Gastrocnemius medialis (tissue), 4 donors: ENCODE data around the gene PIM3. TPM values are rescaled to one million over a fixed set of nuclear protein-coding genes. Genes with fewer than 3 reads are reported as not detected.

ENCODE experiments used
- ATAC-seq, 2 donors: fragments of 150-250 bp; one replicate each; pipeline ENCODE4 v1.9.1; 2016
- DNase-seq, 2 donors: peaks; one replicate each; pipeline ENCODE4 v3.0.0-alpha.2; 2019
- H3K27ac ChIP-seq, 4 donors: fragments of 200-600 bp; sonication (generic); 1 replicate in 1 of 4; 2 replicates in 3 of 4; pipeline ENCODE4 v1.5.1; 2016 to 2018; ENCODE audit warnings: mild to moderate bottlenecking in 2 of 4, moderate library complexity in 1 of 4
- H3K27me3 ChIP-seq, 3 donors: fragments of 200-600 bp; sonication (generic) in 2 of 3; 1 replicate in 1 of 3; 2 replicates in 2 of 3; pipeline versions ENCODE4 v1.5.1 to v1.6.0; 2016 to 2019; ENCODE audit warnings: mild to moderate bottlenecking in 1 of 3, moderate library complexity in 1 of 3
- H3K36me3 ChIP-seq, 2 donors: fragments of 200-600 bp; sonication (generic) in 1 of 2; one replicate each; pipeline ENCODE4 v1.5.1; 2017 to 2018
- H3K4me1 ChIP-seq, 2 donors: fragments of 200-600 bp; sonication (generic) in 1 of 2; one replicate each; pipeline ENCODE4 v1.5.1; 2016 to 2017; ENCODE audit warnings: mild to moderate bottlenecking in 2 of 2
- H3K4me3 ChIP-seq, 4 donors: fragments of 200-600 bp; sonication (generic) in 3 of 4; 1 replicate in 1 of 4; 2 replicates in 3 of 4; pipeline ENCODE4 v1.5.1; 2016 to 2019; ENCODE audit warnings: mild to moderate bottlenecking in 2 of 4
- H3K9me3 ChIP-seq, 3 donors: fragments of 200-600 bp; sonication (generic) in 2 of 3; 1 replicate in 1 of 3; 2 replicates in 2 of 3; pipeline ENCODE4 v1.5.1; 2016 to 2019
- CTCF ChIP-seq, 5 experiments: fragments of 450-650 bp in 3 of 5; fragments of 200-600 bp in 2 of 5; sonication (generic) in 2 of 5; IDR thresholded peaks in 4 of 5; conservative IDR thresholded peaks in 1 of 5; 1 replicate in 4 of 5; 2 replicates in 1 of 5; pipeline ENCODE4 v1.5.1; 2016 to 2019; ENCODE audit warnings: antibody characterized with exemption in 5 of 5, mild to moderate bottlenecking in 3 of 5, moderate library complexity in 3 of 5
- POLR2A ChIP-seq, 2 donors: fragments of 450-650 bp; IDR thresholded peaks; one replicate each; pipeline ENCODE4 v1.6.1; 2017; ENCODE audit warnings: antibody characterized with exemption in 2 of 2, mild to moderate bottlenecking in 2 of 2, moderate library complexity in 2 of 2
- in situ Hi-C, 4 donors: fragments of 200-750 bp; cut with MboI; loops; one replicate each; pipeline versions ENCODE4 v1.15.0 to v1.8.0; 2017; ENCODE audit warnings: low sequenced_read_pairs in 4 of 4
- intact Hi-C: fragments of 100-400 bp; cut with DNase I; formaldehyde crosslinking; loops from one replicate; pipeline ENCODE4 v1.15.1; 2023; ENCODE audit warnings: low total_unique reads
- total RNA-seq, 4 donors: library from RNA; depleted of rRNA; stranded (reverse); fragments of >200 nt; gene quantifications; one replicate each; pipeline versions ENCODE4 v1.1.0 to v1.2.3, GENCODE V29; 2016

The PIM3 gene
- total RNA-seq, 4 donors from 2014 or later: 165 to 327 (median 188) TPM

GRCh38 chr22:49965091-49966040 is 4.8 kb downstream of the PIM3 start:
- intact Hi-C loops: no loop called here
- H3K27ac ChIP-seq: peak overlapping the region; percentile 90 to 99 (median 95)
- no peak for TF ChIP-seq POLR2A (IDR thresholded peaks at IDR 0.05)
- TF ChIP-seq CTCF (IDR thresholded peaks at IDR 0.05 in 4 of 5, conservative IDR thresholded peaks at IDR 0.05 in 1 of 5): no peak
- DNase-seq (peak in 1 of 2 donors; percentile 44), ATAC-seq (no peak)
- H3K27me3 ChIP-seq: no peaks in the 10 kb centered on the region
- peaks cover 50 to 61% of the 10 kb centered on the region in 2 donors for H3K4me1 ChIP-seq
- in situ Hi-C loops: no loop called here
- H3K9me3 ChIP-seq: no peaks in the 10 kb centered on the region
- peaks cover 2 to 24% of the 10 kb centered on the region in 2 donors for H3K36me3 ChIP-seq
- H3K4me3 ChIP-seq: peak overlapping the region; percentile 83 to 98 (median 88)

GRCh38 chr22:49966041-49966773 is 5.6 kb downstream of the PIM3 start:
- H3K27ac ChIP-seq: peak overlapping the region; percentile 90 to 99 (median 95)
- H3K4me3 ChIP-seq: peak overlapping the region; percentile 43 to 56 (median 48)
- peaks cover 52 to 64% of the 10 kb centered on the region in 2 donors for H3K4me1 ChIP-seq
- in situ Hi-C loops: no loop called here
- ATAC-seq (no peak), DNase-seq (peak in 1 of 2 donors; percentile 39)
- no peaks in the 10 kb centered on the region for H3K9me3 ChIP-seq
- no peaks in the 10 kb centered on the region for H3K27me3 ChIP-seq
- TF ChIP-seq CTCF (IDR thresholded peaks at IDR 0.05 in 4 of 5, conservative IDR thresholded peaks at IDR 0.05 in 1 of 5): no peak
- intact Hi-C loops: no loop called here
- peaks cover 2 to 24% of the 10 kb centered on the region in 2 donors for H3K36me3 ChIP-seq

GRCh38 chr22:49966774-49967705 is 6.5 kb downstream of the PIM3 start:
- H3K27me3 ChIP-seq: no peaks in the 10 kb centered on the region
- no peaks in the 10 kb centered on the region for H3K9me3 ChIP-seq
- in situ Hi-C loops (no loop called here), intact Hi-C loops (no loop called here)
- peak overlapping the region; percentile 43 to 56 (median 48) for H3K4me3 ChIP-seq
- peaks cover 57 to 64% of the 10 kb centered on the region in 2 donors for H3K4me1 ChIP-seq
- TF ChIP-seq POLR2A (IDR thresholded peaks at IDR 0.05): peak; percentile 8 to 10
- TF ChIP-seq CTCF (IDR thresholded peaks at IDR 0.05 in 4 of 5, conservative IDR thresholded peaks at IDR 0.05 in 1 of 5): no peak
- DNase-seq: peak in 1 of 2 donors; percentile 76
- ATAC-seq: peak in 1 of 2 donors; percentile 4
- peak overlapping the region; percentile 90 to 99 (median 95) for H3K27ac ChIP-seq
- H3K36me3 ChIP-seq: peaks cover 2 to 20% of the 10 kb centered on the region in 2 donors

DNA sequence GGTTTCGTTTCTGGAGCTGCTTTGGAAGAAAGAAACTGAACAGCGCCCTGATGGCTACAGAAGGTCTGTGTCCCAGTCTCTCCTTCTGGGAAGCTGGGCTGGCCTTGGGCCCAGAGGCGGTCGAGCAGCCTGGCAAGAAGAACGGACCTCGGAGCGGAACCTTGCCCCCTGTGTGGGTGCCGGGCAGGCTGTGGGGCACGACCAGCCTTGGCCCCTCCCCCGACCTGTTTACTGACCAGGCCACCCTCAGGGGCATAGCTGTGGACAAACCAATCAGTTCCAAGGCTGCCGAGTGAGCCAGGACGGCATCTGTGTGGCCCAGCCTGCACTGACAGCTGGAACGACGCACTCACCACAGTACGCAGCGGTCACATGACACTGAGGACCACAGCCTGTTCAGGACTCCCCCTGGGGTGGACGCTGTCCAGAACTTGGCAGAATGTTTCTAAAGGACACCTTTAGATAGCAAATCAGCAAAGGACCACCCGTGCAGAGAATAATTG is 7.2 kb downstream of the PIM3 start:
- H3K27me3 ChIP-seq: no peaks in the 10 kb centered on the region
- peak overlapping the region; percentile 90 to 99 (median 95) for H3K27ac ChIP-seq
- H3K9me3 ChIP-seq: no peaks in the 10 kb centered on the region
- peaks cover 2 to 17% of the 10 kb centered on the region in 2 donors for H3K36me3 ChIP-seq
- DNase-seq (peak; percentile 87 to 92), ATAC-seq (peak; percentile 33 to 43)
- peaks cover 63 to 70% of the 10 kb centered on the region in 2 donors for H3K4me1 ChIP-seq
- in situ Hi-C loops: no loop called here
- peak overlapping the region; percentile 43 to 56 (median 48) for H3K4me3 ChIP-seq
- intact Hi-C loops: no loop called here
- TF ChIP-seq POLR2A (IDR thresholded peaks at IDR 0.05) (peak; percentile 45 to 63), CTCF (IDR thresholded peaks at IDR 0.05 in 4 of 5, conservative IDR thresholded peaks at IDR 0.05 in 1 of 5) (no peak)
